Vagina (tissue), 2 donors: ENCODE data around the gene EFHC1. TPM values are rescaled to one million over a fixed set of nuclear protein-coding genes. Genes with fewer than 3 reads are reported as not detected.

ENCODE experiments used
- DNase-seq, 2 donors: peaks; one replicate each; pipeline ENCODE4 v3.0.0-alpha.2; 2017; ENCODE audit errors: extremely low spot score in 2 of 2
- H3K27ac ChIP-seq: fragments of 200-600 bp; sonication (generic); one replicate; pipeline ENCODE4 v1.5.1; 2019
- H3K27me3 ChIP-seq: fragments of 200-600 bp; sonication (generic); one replicate; pipeline ENCODE4 v1.5.1; 2019
- H3K36me3 ChIP-seq, 2 donors: fragments of 200-600 bp; sonication (generic); one replicate each; pipeline ENCODE4 v1.5.1; 2017 to 2019
- H3K4me1 ChIP-seq: fragments of 200-600 bp; sonication (generic); one replicate; pipeline ENCODE4 v1.5.1; 2019
- H3K4me3 ChIP-seq, 2 donors: fragments of 200-600 bp; sonication (generic); 1 replicate in 1 of 2; 2 replicates in 1 of 2; pipeline ENCODE4 v1.5.1; 2016 to 2019
- H3K9me3 ChIP-seq: fragments of 200-600 bp; sonication (generic); one replicate; pipeline ENCODE4 v1.5.1; 2019
- POLR2A ChIP-seq, 2 donors: fragments of 450-650 bp; IDR thresholded peaks; one replicate each; pipeline ENCODE4 v1.6.1; 2017; ENCODE audit warnings: antibody characterized with exemption in 2 of 2, mild to moderate bottlenecking in 2 of 2, moderate library complexity in 2 of 2
- POLR2AphosphoS5 ChIP-seq, 2 donors: sonication (generic); formaldehyde crosslinking; IDR thresholded peaks; one replicate each; pipeline ENCODE4 v1.9.0; 2017; ENCODE audit warnings: antibody characterized with exemption in 2 of 2, mild to moderate bottlenecking in 2 of 2, low read depth in 1 of 2; ENCODE audit not compliant: insufficient read depth in 1 of 2
- intact Hi-C: fragments of 100-400 bp; cut with DNase I; formaldehyde crosslinking; loops from one replicate; pipeline ENCODE4 v1.15.1; 2023
- total RNA-seq: library from RNA; depleted of rRNA; stranded (reverse); fragments of >200 nt; gene quantifications from one replicate; pipeline ENCODE4 v1.2.3, GENCODE V29; 2016
- TF ChIP-seq, protein P1 (sequence below), 3 experiments: fragments of 450-650 bp in 2 of 3; fragments of 200-600 bp in 1 of 3; sonication (generic) in 1 of 3; IDR thresholded peaks; one replicate each; pipeline ENCODE4 v1.5.1; 2017 to 2019; ENCODE audit warnings: antibody characterized with exemption in 3 of 3, mild to moderate bottlenecking in 2 of 3, moderate library complexity in 2 of 3

Gene EFHC1
- total RNA-seq, 1 donor from 2014 or later: 27.0 TPM

GRCh38 chr6:52506476-52506875 lies 86.3 kb downstream of the EFHC1 start:
- Histone ChIP-seq H3K4me3 (no peak overlapping the region), H3K27ac (no peak overlapping the region), H3K27me3 (no peaks in the 10 kb centered on the region), H3K36me3 (peaks cover 0 to 27% of the 10 kb centered on the region in 2 donors), H3K4me1 (peaks cover 36% of the 10 kb centered on the region), H3K9me3 (no peaks in the 10 kb centered on the region)
- no peak for DNase-seq
- TF ChIP-seq, protein P1, sequence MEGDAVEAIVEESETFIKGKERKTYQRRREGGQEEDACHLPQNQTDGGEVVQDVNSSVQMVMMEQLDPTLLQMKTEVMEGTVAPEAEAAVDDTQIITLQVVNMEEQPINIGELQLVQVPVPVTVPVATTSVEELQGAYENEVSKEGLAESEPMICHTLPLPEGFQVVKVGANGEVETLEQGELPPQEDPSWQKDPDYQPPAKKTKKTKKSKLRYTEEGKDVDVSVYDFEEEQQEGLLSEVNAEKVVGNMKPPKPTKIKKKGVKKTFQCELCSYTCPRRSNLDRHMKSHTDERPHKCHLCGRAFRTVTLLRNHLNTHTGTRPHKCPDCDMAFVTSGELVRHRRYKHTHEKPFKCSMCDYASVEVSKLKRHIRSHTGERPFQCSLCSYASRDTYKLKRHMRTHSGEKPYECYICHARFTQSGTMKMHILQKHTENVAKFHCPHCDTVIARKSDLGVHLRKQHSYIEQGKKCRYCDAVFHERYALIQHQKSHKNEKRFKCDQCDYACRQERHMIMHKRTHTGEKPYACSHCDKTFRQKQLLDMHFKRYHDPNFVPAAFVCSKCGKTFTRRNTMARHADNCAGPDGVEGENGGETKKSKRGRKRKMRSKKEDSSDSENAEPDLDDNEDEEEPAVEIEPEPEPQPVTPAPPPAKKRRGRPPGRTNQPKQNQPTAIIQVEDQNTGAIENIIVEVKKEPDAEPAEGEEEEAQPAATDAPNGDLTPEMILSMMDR (IDR thresholded peaks at IDR 0.05): no peak
- no peak for TF ChIP-seq POLR2AphosphoS5 (IDR thresholded peaks at IDR 0.05; ENCODE audit: insufficient read depth in 1 of 2, low read depth in 1 of 2)
- intact Hi-C loops: no loop called here

- Histone ChIP-seq H3K36me3 (peaks cover 0 to 27% of the 10 kb centered on the region in 2 donors), H3K4me1 (peaks cover 47% of the 10 kb centered on the region), H3K4me3 (no peak overlapping the region), H3K9me3 (no peaks in the 10 kb centered on the region), H3K27ac (peak overlapping the region; percentile 10), H3K27me3 (no peaks in the 10 kb centered on the region)
- TF ChIP-seq POLR2AphosphoS5 (IDR thresholded peaks at IDR 0.05; ENCODE audit: insufficient read depth in 1 of 2, low read depth in 1 of 2) (no peak), POLR2A (IDR thresholded peaks at IDR 0.05) (no peak)
- TF ChIP-seq, protein P1 (IDR thresholded peaks at IDR 0.05): no peak
- DNase-seq: peak in 1 of 2 donors; percentile 82
- intact Hi-C loops: no loop called here
Measured at GRCh38 chr6:52507557-52508260, 87.6 kb downstream of the EFHC1 start.

- intact Hi-C loops: no loop called here
- peaks cover 49% of the 10 kb centered on the region for H3K4me1 ChIP-seq
- H3K9me3 ChIP-seq: no peaks in the 10 kb centered on the region
- no peak overlapping the region for H3K4me3 ChIP-seq
- H3K27ac ChIP-seq: peak overlapping the region; percentile 10
- peaks cover 0 to 27% of the 10 kb centered on the region in 2 donors for H3K36me3 ChIP-seq
- no peak for DNase-seq
- no peaks in the 10 kb centered on the region for H3K27me3 ChIP-seq
- TF ChIP-seq POLR2AphosphoS5 (IDR thresholded peaks at IDR 0.05; ENCODE audit: insufficient read depth in 1 of 2, low read depth in 1 of 2) (no peak), POLR2A (IDR thresholded peaks at IDR 0.05) (no peak)
- TF ChIP-seq, protein P1 (IDR thresholded peaks at IDR 0.05): no peak
Measured at GRCh38 chr6:52508261-52508739, 88.2 kb downstream of the EFHC1 start.

DNA sequence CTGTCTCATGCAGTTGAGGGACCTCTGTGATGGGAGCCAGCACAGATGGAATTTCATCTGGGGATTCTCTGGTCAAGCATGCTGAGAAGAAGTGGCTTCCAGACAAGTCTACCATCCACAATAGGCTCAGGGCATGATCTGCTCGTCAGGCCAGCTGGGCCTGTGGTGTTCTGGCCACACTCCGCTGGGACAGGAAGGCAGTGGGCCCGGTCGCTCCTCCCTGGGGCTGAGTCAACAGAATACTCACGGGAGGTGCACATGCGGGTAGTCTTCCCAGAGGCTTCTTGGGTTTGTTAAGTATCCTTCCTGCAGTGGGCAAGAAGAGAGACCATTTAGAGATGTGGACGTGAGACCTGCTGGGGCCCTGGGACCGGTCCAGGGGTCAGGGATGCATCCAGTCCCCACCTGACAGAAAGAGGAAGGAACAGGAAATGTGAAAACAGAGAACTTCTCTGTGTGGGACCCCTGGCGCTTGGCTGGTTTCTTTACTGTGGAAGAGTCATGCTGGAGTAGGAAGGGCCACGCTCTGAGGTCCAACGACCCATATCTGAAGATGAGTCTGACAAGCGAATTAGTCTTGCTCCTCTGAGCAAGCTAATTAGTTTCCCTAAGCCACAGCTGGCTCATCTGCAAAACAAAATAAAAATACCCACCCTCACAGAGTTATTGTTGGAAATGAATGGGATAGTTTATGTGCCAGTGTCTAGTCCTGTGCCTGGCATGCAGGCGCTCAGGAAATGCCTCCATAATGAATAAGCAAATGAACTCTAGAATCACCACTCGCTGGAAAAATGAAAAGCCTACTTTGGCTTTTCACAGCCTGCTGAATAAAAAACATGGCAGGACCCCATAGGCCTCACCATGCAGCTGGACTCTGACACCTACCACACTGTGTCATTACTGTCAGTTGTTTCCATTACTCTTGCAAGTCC lies 89.4 kb downstream of the EFHC1 start:
- intact Hi-C loops: loop anchor here (5.0 kb wide), 1 partner anchor 68 kb away; the partner anchor contains the start of gene TRAM2
- Histone ChIP-seq H3K27me3 (no peaks in the 10 kb centered on the region), H3K9me3 (no peaks in the 10 kb centered on the region), H3K4me1 (peaks cover 47% of the 10 kb centered on the region), H3K36me3 (peaks cover 0 to 27% of the 10 kb centered on the region in 2 donors), H3K27ac (peak overlapping the region; percentile 18), H3K4me3 (no peak overlapping the region)
- TF ChIP-seq, protein P1 (IDR thresholded peaks at IDR 0.05): no peak
- no peak for TF ChIP-seq POLR2AphosphoS5 (IDR thresholded peaks at IDR 0.05; ENCODE audit: insufficient read depth in 1 of 2, low read depth in 1 of 2)
- TF ChIP-seq POLR2A (IDR thresholded peaks at IDR 0.05): no peak
- DNase-seq: peak in 1 of 2 donors; percentile 75
